A549 treated with AZD9567 at 1 μM for 4 hours (cell line): ENCODE results near the gene ARFIP2. TPM values are rescaled to one million over a fixed set of nuclear protein-coding genes. Genes with fewer than 3 reads are reported as not detected.

Experiments used
- total RNA-seq: library from RNA; stranded (reverse); fragments of 200-300 nt; extraction: Qiagen RNA extraction; gene quantifications from 5 replicates; pipeline ENCODE4 v1.2.3, GENCODE V29; 2022; ENCODE audit not compliant: insufficient read depth

Gene ARFIP2, protein sequence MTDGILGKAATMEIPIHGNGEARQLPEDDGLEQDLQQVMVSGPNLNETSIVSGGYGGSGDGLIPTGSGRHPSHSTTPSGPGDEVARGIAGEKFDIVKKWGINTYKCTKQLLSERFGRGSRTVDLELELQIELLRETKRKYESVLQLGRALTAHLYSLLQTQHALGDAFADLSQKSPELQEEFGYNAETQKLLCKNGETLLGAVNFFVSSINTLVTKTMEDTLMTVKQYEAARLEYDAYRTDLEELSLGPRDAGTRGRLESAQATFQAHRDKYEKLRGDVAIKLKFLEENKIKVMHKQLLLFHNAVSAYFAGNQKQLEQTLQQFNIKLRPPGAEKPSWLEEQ
- total RNA-seq: 46.9 to 58.2 TPM (median 57.0 TPM) in 5 replicates

GRCh38 chr11:6481012-6481923 is at the start of gene ARFIP2, which contains the start of gene TIMM10B:
Gene ARFIP2, minus strand, starts transcription at chr11:6481331. Its CDS starts 910 bp downstream, at chr11:6480421.
Gene TIMM10B, plus strand, starts transcription at chr11:6481501. Its CDS starts 16 bp downstream, at chr11:6481517.

DNA sequence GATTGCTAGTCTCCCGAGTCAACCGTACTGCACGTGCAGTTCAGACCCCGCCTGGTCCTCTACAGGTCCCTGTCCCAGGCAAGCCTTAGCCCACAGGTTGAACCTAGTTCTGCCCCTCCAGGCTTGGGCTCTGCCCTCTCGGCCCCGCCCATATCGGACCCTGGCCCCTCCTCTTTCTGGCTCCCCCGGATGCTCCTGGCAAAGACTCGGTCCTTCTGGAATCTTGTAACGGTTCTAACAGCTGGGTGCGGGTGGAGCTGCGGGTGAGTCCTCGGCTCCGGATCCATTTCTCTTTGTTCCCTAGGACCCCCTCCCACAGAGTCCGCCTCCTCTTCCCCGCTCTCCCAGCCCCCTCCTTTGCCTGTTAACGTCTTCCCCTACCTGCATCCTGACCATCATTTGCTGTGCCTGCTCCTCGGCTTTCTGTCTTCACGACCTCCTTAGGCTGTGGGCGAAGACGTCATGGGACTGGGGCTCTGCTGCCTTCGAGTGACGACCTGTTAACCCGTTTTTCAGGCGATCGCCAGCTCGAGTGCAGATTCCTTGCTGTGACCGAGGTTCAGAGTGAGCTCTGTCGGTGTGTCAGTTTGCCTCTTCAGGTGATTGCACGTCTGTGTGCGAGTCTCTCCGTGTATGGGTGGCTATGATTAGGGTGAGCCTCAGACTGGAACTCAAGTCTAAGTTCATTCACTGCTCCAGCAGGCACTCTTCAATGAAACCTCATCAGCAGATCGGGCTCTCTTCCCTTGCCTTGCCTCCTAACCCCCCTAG is 16.1 kb upstream of the ARFIP2 start, which contains the start of gene DNHD1:
DNHD1 (plus strand) TSS at position 212 of the 771 bp plus-strand sequence. CDS start 936 bp downstream, outside the sequence.

DNA sequence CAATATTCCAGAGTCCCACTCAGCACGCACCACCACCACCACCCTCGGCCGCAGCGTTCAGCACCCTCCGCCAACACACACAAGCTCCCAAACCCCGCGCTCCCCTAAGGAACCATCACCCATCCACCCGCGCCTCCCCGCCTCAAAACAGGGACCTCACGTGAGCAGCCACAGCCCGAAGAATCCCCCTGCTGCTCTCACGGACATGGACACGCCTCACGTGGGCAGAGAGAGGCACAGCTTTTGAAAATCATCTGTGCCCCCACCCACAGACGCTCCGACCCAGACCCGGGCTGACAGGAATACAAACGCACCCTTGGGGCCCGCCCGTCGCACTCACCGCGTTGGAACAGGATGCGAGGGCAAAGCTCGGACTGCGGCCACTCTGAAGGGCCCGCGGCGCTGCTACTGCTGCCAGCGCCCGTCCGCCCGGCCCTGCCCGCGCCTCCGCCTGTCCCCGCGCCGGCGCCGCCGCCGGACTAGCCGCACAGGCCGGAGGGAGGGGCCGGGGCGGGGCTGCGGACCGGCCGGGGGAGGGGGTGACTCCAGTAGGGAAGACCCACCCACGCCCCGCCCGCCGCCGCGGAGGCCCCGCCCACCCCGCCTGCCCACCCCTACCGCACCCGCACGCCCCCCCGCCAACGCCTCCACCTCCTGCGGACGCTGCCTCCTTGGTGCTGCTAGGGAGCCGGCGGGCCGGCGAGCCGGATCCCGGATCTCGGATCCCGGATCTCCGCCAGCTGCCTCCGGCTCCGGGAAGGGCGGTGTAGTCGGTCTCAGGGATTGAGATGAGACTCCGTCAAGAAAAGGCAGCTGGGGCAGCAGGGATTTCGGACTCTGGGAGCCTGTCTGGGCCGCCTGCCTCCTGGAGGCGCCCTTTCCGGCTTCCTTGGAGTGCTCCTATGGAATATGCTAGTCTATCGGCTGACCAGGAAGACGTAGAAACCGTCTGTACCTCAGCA is 7.4 kb downstream of the ARFIP2 start, which contains the start of gene TRIM3:
TRIM3 (minus strand) TSS at position 491 of the 962 bp plus-strand sequence. CDS start 8,246 bp downstream, outside the sequence.

DNA sequence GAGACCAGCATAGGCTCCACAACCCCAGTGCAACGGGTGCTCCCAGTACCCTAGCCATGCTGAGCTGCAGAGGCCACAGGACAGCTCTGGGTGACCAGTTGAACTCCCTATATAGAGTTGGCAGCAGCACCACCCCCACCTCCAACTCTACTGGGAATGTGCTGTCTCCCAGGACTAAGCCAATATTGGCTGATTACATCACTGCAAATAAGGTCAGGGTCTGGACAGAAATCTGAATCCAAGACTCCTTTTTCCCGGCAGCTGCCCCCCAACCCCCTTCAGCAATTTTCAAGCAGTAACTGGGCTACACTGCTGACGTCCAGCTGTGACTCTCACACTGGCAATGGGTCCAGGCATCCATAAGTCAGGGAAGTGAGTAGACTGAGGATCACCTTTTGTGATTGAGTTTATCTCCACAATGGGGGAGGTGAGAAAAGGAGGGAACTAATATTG is 40.2 kb downstream of the ARFIP2 start, which contains the start of gene HPX:
HPX (minus strand) TSS at position 82 of the 453 bp plus-strand sequence; CDS start at position 58, 24 bp downstream.

Other genes starting within 250 kb of the ARFIP2 start
- gene FHIP1B, start 246.7 kb downstream of the ARFIP2 start, total RNA-seq: 6.4 to 21.9 TPM (median 20.8 TPM) in 5 replicates
- gene CNGA4, start 242.2 kb downstream of the ARFIP2 start, total RNA-seq: 0.03 to 0.09 TPM (median 0.08 TPM) in 4 of 5 replicates, not detected in the other
- gene CCKBR, start 221.5 kb downstream of the ARFIP2 start, total RNA-seq: not detected in 5 replicates
- gene CAVIN3, start 160.8 kb downstream of the ARFIP2 start, total RNA-seq: 15.2 to 33.3 TPM (median 26.0 TPM) in 5 replicates
- gene SMPD1, start 90.9 kb downstream of the ARFIP2 start, total RNA-seq: 9.0 to 19.4 TPM (median 9.8 TPM) in 5 replicates
- gene APBB1, start 62.2 kb downstream of the ARFIP2 start, total RNA-seq: 12.0 to 19.5 TPM (median 18.1 TPM) in 5 replicates
- 0.57 to 1.7 TPM (median 0.93 TPM) in 5 replicates for gene HPX, start 40.3 kb downstream of the ARFIP2 start, total RNA-seq
- 14.1 to 21.8 TPM (median 20.4 TPM) in 5 replicates for gene TRIM3, start 7.4 kb downstream of the ARFIP2 start, total RNA-seq
- gene TIMM10B, start 170 bp upstream of the ARFIP2 start, total RNA-seq: 14.4 to 38.1 TPM (median 33.6 TPM) in 5 replicates
- gene DNHD1, start 15.9 kb upstream of the ARFIP2 start, total RNA-seq: 1.3 to 4.1 TPM (median 3.8 TPM) in 5 replicates
- 29.8 to 37.8 TPM (median 34.4 TPM) in 5 replicates for gene RRP8, start 122.3 kb upstream of the ARFIP2 start, total RNA-seq
- gene ILK, start 122.4 kb upstream of the ARFIP2 start, total RNA-seq: 116 to 122 TPM (median 119 TPM) in 5 replicates
- gene TAF10, start 130.9 kb upstream of the ARFIP2 start, total RNA-seq: 181 to 250 TPM (median 245 TPM) in 5 replicates
- gene TPP1, start 138.1 kb upstream of the ARFIP2 start, total RNA-seq: 39.8 to 46.4 TPM (median 44.6 TPM) in 5 replicates
- gene DCHS1, start 174.5 kb upstream of the ARFIP2 start, total RNA-seq: 0.05 to 0.13 TPM (median 0.10 TPM) in 4 of 5 replicates, not detected in the other
- gene MRPL17, start 202.0 kb upstream of the ARFIP2 start, total RNA-seq: 96.7 to 199 TPM (median 105 TPM) in 5 replicates